NCI-H1694 (cell line): ENCODE results near the gene SST.

Experiments used
- DNase-seq: peaks from one replicate; lab custom pipeline; 2025; lab: John Stamatoyannopoulos, UW

The SST gene

GRCh38 chr3:187669675-187670504 is at the start of gene SST:
SST (minus strand) TSS chr3:187670394; CDS start chr3:187670291, 103 bp downstream.
- DNase-seq = no peak

GRCh38 chr3:187719628-187720336 is 49.6 kb upstream of the SST start:
- DNase-seq = no peak

GRCh38 chr3:187718802-187719201 is 48.6 kb upstream of the SST start:
- no peak for DNase-seq

GRCh38 chr3:187717572-187717971 is 47.4 kb upstream of the SST start:
- no peak for DNase-seq

GRCh38 chr3:187714404-187714979 is 44.3 kb upstream of the SST start:
- peak; percentile 65 for DNase-seq

- no peak for DNase-seq
Observed at GRCh38 chr3:187713504-187713903, 43.3 kb upstream of the SST start.

- DNase-seq = no peak
Observed at GRCh38 chr3:187709155-187709554, 39.0 kb upstream of the SST start.

- DNase-seq = no peak
Observed at GRCh38 chr3:187708696-187709095, 38.5 kb upstream of the SST start.

GRCh38 chr3:187706971-187707370 is 36.8 kb upstream of the SST start:
- DNase-seq = no peak

- no peak for DNase-seq
Observed at GRCh38 chr3:187705164-187705563, 35.0 kb upstream of the SST start.

- no peak for DNase-seq
Observed at GRCh38 chr3:187702507-187703033, 32.4 kb upstream of the SST start, which contains the start of gene RTP2. RTP2 (minus strand) TSS chr3:187702557; CDS start chr3:187702128, 429 bp downstream.

GRCh38 chr3:187700249-187700648 is 30.1 kb upstream of the SST start:
- DNase-seq = no peak

GRCh38 chr3:187698499-187699399 is 28.6 kb upstream of the SST start:
- DNase-seq = no peak

GRCh38 chr3:187696021-187696420 is 25.8 kb upstream of the SST start:
- DNase-seq = no peak

GRCh38 chr3:187695449-187695848 is 25.3 kb upstream of the SST start:
- DNase-seq = no peak

GRCh38 chr3:187694801-187695200 is 24.6 kb upstream of the SST start:
- no peak for DNase-seq

GRCh38 chr3:187693431-187693830 is 23.2 kb upstream of the SST start:
- DNase-seq = no peak

GRCh38 chr3:187689984-187690383 is 19.8 kb upstream of the SST start:
- DNase-seq = no peak

GRCh38 chr3:187686621-187687273 is 16.6 kb upstream of the SST start:
- DNase-seq = no peak

- no peak for DNase-seq
Observed at GRCh38 chr3:187685948-187686347, 15.8 kb upstream of the SST start.

- DNase-seq = no peak
Observed at GRCh38 chr3:187684880-187685279, 14.7 kb upstream of the SST start.
